ENCODE data around the gene SUCLG2. TPM values are rescaled to one million over a fixed set of nuclear protein-coding genes. Genes with fewer than 3 reads are reported as not detected.
A peak's percentile ranks its signal among the peaks of the same experiment; 100 is the strongest.

SUCLG2 gene
- total RNA-seq, 5 donors from 2014 or later (not counting 1 experiment from before 2014, with no cell fraction given) = 45.6 to 65.9 (median 49.5) TPM

DNA sequence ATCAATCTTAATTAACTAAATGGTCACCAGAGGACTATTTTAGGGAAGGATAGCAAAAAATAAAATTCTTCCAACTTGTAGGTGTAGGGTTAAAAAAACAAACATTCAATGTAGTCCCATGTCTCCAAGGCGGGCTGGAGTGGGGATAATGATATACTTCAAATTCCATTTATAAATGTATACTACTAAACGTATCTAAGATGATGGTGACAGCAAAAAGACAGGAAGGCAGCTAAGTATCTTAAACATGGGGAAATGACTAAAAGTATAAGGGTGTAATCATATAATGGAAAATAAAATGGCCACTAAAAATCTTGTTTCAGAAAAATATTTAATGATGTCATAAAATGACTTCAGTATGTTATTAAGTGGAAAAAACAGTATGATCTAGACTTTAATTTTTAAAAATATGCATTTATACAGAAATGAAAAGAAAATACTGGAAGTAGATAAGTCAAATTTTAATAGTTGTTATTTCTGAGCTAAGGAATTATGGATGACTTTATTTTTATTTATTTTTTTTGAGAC is 181.7 kb downstream of the SUCLG2 start:
- peaks cover 0 to 9% of the 10 kb centered on the region in 2 donors for H3K36me3 ChIP-seq (ENCODE audit: control insufficient read depth in 2 of 2, extremely low read depth in 1 of 2, insufficient read depth in 1 of 2, low read length in 1 of 2)
- DNase-seq (no peak), ATAC-seq (replicated peaks in 1 of 4) (no peak)
- Mint-ChIP-seq H3K4me3 (no peak overlapping the region), H3K27me3 (no peaks in the 10 kb centered on the region), H3K27ac (no peak overlapping the region), H3K4me1 (peaks cover 0 to 7% (median 0%) of the 10 kb centered on the region in 3 donors), H3K36me3 (peaks cover 65% of the 10 kb centered on the region), H3K9me3 (no peaks in the 10 kb centered on the region)
- WGBS (ENCODE audit: insufficient coverage) = no CpG with 5 or more reads among the region's 2 CpGs
- H3K27ac ChIP-seq (ENCODE audit: low read length) = no peak overlapping the region
- no peak overlapping the region for H3K4me3 ChIP-seq (ENCODE audit: control insufficient read depth in 1 of 2, extremely low read depth in 1 of 2, low read length in 1 of 2)
- ChIA-PET CTCF (interaction anchor here in 1 of 2 donors (0.6 kb wide), 1 partner anchor 543 kb away, joined by 5 read pairs; no protein-coding TSS in a partner anchor), POLR2A (no interaction called here)
- no peaks in the 10 kb centered on the region for H3K9me3 ChIP-seq
- H3K27me3 ChIP-seq (replicated peaks in 1 of 2; ENCODE audit: control insufficient read depth in 2 of 2, extremely low read depth in 1 of 2, insufficient read depth in 2 of 2, low read length in 1 of 2) = no peaks in the 10 kb centered on the region
- no peaks in the 10 kb centered on the region for H3K4me1 ChIP-seq (ENCODE audit: control insufficient read depth in 1 of 2, extremely low read depth in 1 of 2, insufficient read depth in 2 of 2, low read length in 2 of 2)

DNA sequence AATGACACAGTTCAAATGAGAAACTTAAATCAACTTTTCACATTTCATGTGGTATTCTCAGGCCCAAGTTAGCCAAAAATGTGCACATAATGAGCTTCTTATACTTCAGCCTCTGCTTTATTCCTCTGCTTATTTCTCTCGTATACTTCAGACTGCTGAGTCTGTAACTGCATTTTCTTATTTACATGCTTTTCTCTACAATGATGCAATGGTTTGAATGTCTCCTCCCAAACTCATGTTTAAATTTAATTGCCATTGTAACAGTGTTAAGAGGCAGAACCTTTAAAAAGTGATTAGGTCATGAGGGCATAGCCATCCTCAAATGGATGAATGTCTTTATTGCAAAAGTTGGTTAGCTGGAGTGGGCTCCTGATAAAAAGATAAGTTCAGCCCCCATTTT is 184.2 kb downstream of the SUCLG2 start:
- DNase-seq = no peak

GRCh38 chr3:67468511-67468910 is 185.9 kb downstream of the SUCLG2 start:
- no peaks in the 10 kb centered on the region for H3K27me3 ChIP-seq (replicated peaks in 1 of 2; ENCODE audit: control insufficient read depth in 2 of 2, extremely low read depth in 1 of 2, insufficient read depth in 2 of 2, low read length in 1 of 2)
- no peak overlapping the region for H3K27ac Mint-ChIP-seq

More for the DNA sequence above, 184.2 kb downstream of the SUCLG2 start:
- ChIA-PET POLR2A (no interaction called here), CTCF (no interaction called here)
- Histone ChIP-seq H3K27ac (ENCODE audit: low read length) (no peak overlapping the region), H3K27me3 (replicated peaks in 1 of 2; ENCODE audit: control insufficient read depth in 2 of 2, extremely low read depth in 1 of 2, insufficient read depth in 2 of 2, low read length in 1 of 2) (no peaks in the 10 kb centered on the region), H3K36me3 (ENCODE audit: control insufficient read depth in 2 of 2, extremely low read depth in 1 of 2, insufficient read depth in 1 of 2, low read length in 1 of 2) (peaks cover 4 to 11% of the 10 kb centered on the region in 2 donors), H3K4me1 (ENCODE audit: control insufficient read depth in 1 of 2, extremely low read depth in 1 of 2, insufficient read depth in 2 of 2, low read length in 2 of 2) (no peaks in the 10 kb centered on the region), H3K4me3 (ENCODE audit: control insufficient read depth in 1 of 2, extremely low read depth in 1 of 2, low read length in 1 of 2) (no peak overlapping the region), H3K9me3 (no peaks in the 10 kb centered on the region)
- H3K27ac Mint-ChIP-seq = no peak overlapping the region
- peaks cover 0 to 13% (median 0%) of the 10 kb centered on the region in 3 donors for H3K4me1 Mint-ChIP-seq
- no peak overlapping the region for H3K4me3 Mint-ChIP-seq
- H3K27me3 Mint-ChIP-seq = no peaks in the 10 kb centered on the region
- ATAC-seq (replicated peaks in 1 of 4) = no peak
- H3K9me3 Mint-ChIP-seq = no peaks in the 10 kb centered on the region
- H3K36me3 Mint-ChIP-seq = peaks cover 61% of the 10 kb centered on the region
- WGBS (ENCODE audit: insufficient coverage) = no CpG with 5 or more reads among the region's 1 CpG

DNA sequence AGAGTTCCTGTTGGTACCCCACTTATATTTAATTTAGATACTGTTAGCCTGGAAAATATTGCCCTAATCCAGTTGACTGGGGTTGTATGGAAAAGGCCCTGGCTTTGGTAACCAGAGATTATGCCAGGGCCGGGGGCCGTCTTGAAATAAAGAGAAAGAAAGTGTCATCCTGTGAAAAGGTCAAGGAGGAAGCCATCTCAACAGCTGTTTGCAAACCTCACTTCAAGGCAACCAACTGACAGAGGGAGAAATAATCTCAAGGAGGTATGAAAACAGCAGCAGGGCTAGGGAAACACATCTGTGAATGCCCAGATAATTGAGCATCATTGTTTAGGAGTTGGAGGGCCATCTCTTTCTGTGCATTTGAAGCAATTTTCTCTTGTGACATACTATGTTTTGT is 190.8 kb downstream of the SUCLG2 start:
- ChIA-PET POLR2A (no interaction called here), CTCF (no interaction called here)
- DNase-seq (no peak), ATAC-seq (replicated peaks in 1 of 4) (no peak)
- no peak overlapping the region for H3K4me3 ChIP-seq (ENCODE audit: control insufficient read depth in 1 of 2, extremely low read depth in 1 of 2, low read length in 1 of 2)
- H3K36me3 ChIP-seq (ENCODE audit: control insufficient read depth in 2 of 2, extremely low read depth in 1 of 2, insufficient read depth in 1 of 2, low read length in 1 of 2) = peaks cover 4 to 6% of the 10 kb centered on the region in 2 donors
- H3K9me3 ChIP-seq = no peaks in the 10 kb centered on the region
- H3K27ac ChIP-seq (ENCODE audit: low read length) = no peak overlapping the region
- no peaks in the 10 kb centered on the region for H3K9me3 Mint-ChIP-seq
- H3K27me3 ChIP-seq (replicated peaks in 1 of 2; ENCODE audit: control insufficient read depth in 2 of 2, extremely low read depth in 1 of 2, insufficient read depth in 2 of 2, low read length in 1 of 2) = no peaks in the 10 kb centered on the region
- peaks cover 70% of the 10 kb centered on the region for H3K36me3 Mint-ChIP-seq
- whole genome bisulfite sequencing (ENCODE audit: insufficient coverage) = no CpG with 5 or more reads among the region's 2 CpGs
- peak overlapping the region in 1 of 2 donors; percentile 32 for H3K27ac Mint-ChIP-seq
- no peaks in the 10 kb centered on the region for H3K4me1 ChIP-seq (ENCODE audit: control insufficient read depth in 1 of 2, extremely low read depth in 1 of 2, insufficient read depth in 2 of 2, low read length in 2 of 2)
- H3K4me1 Mint-ChIP-seq = peaks cover 3 to 11% (median 6%) of the 10 kb centered on the region in 3 donors
- H3K27me3 Mint-ChIP-seq = no peaks in the 10 kb centered on the region
- H3K4me3 Mint-ChIP-seq = no peak overlapping the region

More at GRCh38 chr3:67468511-67468910, 185.9 kb downstream of the SUCLG2 start:
- ChIA-PET CTCF (no interaction called here), POLR2A (no interaction called here)
- peaks cover 62% of the 10 kb centered on the region for H3K36me3 Mint-ChIP-seq
- H3K4me1 Mint-ChIP-seq = peaks cover 0 to 13% (median 2%) of the 10 kb centered on the region in 3 donors
- H3K9me3 ChIP-seq = no peaks in the 10 kb centered on the region
- no peaks in the 10 kb centered on the region for H3K27me3 Mint-ChIP-seq
- no CpG with 5 or more reads among the region's 4 CpGs for WGBS (ENCODE audit: insufficient coverage)
- ATAC-seq (replicated peaks in 1 of 4) (no peak), DNase-seq (no peak)
- no peak overlapping the region for H3K27ac ChIP-seq (ENCODE audit: low read length)
- no peak overlapping the region for H3K4me3 ChIP-seq (ENCODE audit: control insufficient read depth in 1 of 2, extremely low read depth in 1 of 2, low read length in 1 of 2)
- H3K9me3 Mint-ChIP-seq = no peaks in the 10 kb centered on the region
- H3K4me3 Mint-ChIP-seq = no peak overlapping the region
- H3K36me3 ChIP-seq (ENCODE audit: control insufficient read depth in 2 of 2, extremely low read depth in 1 of 2, insufficient read depth in 1 of 2, low read length in 1 of 2) = peaks cover 4 to 9% of the 10 kb centered on the region in 2 donors
- H3K4me1 ChIP-seq (ENCODE audit: control insufficient read depth in 1 of 2, extremely low read depth in 1 of 2, insufficient read depth in 2 of 2, low read length in 2 of 2) = no peaks in the 10 kb centered on the region

- Histone ChIP-seq H3K9me3 (no peaks in the 10 kb centered on the region), H3K27ac (ENCODE audit: low read length) (no peak overlapping the region), H3K4me3 (ENCODE audit: control insufficient read depth in 1 of 2, extremely low read depth in 1 of 2, low read length in 1 of 2) (no peak overlapping the region), H3K36me3 (ENCODE audit: control insufficient read depth in 2 of 2, extremely low read depth in 1 of 2, insufficient read depth in 1 of 2, low read length in 1 of 2) (peaks cover 4 to 6% of the 10 kb centered on the region in 2 donors), H3K27me3 (replicated peaks in 1 of 2; ENCODE audit: control insufficient read depth in 2 of 2, extremely low read depth in 1 of 2, insufficient read depth in 2 of 2, low read length in 1 of 2) (no peaks in the 10 kb centered on the region), H3K4me1 (ENCODE audit: control insufficient read depth in 1 of 2, extremely low read depth in 1 of 2, insufficient read depth in 2 of 2, low read length in 2 of 2) (no peaks in the 10 kb centered on the region)
- peak overlapping the region in 1 of 2 donors; percentile 46 for H3K27ac Mint-ChIP-seq
- ChIA-PET POLR2A (no interaction called here), CTCF (no interaction called here)
- peaks cover 64% of the 10 kb centered on the region for H3K36me3 Mint-ChIP-seq
- no peak overlapping the region for H3K4me3 Mint-ChIP-seq
- WGBS (ENCODE audit: insufficient coverage) = 100% methylated on average over 2 of the region's 5 CpGs
- H3K27me3 Mint-ChIP-seq = no peaks in the 10 kb centered on the region
- DNase-seq = no peak
- H3K9me3 Mint-ChIP-seq = no peaks in the 10 kb centered on the region
- peaks cover 5 to 16% (median 12%) of the 10 kb centered on the region in 3 donors for H3K4me1 Mint-ChIP-seq
- ATAC-seq (replicated peaks in 1 of 4) = no peak
Measured at GRCh38 chr3:67462187-67462586, 192.2 kb downstream of the SUCLG2 start.

- Histone ChIP-seq H3K36me3 (ENCODE audit: control insufficient read depth in 2 of 2, extremely low read depth in 1 of 2, insufficient read depth in 1 of 2, low read length in 1 of 2) (peaks cover 4 to 5% of the 10 kb centered on the region in 2 donors), H3K27me3 (replicated peaks in 1 of 2; ENCODE audit: control insufficient read depth in 2 of 2, extremely low read depth in 1 of 2, insufficient read depth in 2 of 2, low read length in 1 of 2) (no peaks in the 10 kb centered on the region), H3K9me3 (no peaks in the 10 kb centered on the region), H3K4me3 (ENCODE audit: control insufficient read depth in 1 of 2, extremely low read depth in 1 of 2, low read length in 1 of 2) (no peak overlapping the region), H3K27ac (ENCODE audit: low read length) (no peak overlapping the region), H3K4me1 (ENCODE audit: control insufficient read depth in 1 of 2, extremely low read depth in 1 of 2, insufficient read depth in 2 of 2, low read length in 2 of 2) (no peaks in the 10 kb centered on the region)
- ChIA-PET CTCF (no interaction called here), POLR2A (interaction anchor here in 1 of 2 donors (0.6 kb wide), 1 partner anchor 909 kb away, joined by 12 read pairs; no protein-coding TSS in a partner anchor)
- WGBS (ENCODE audit: insufficient coverage) = 90% methylated on average over 2 of the region's 3 CpGs
- Mint-ChIP-seq H3K4me3 (no peak overlapping the region), H3K27ac (no peak overlapping the region), H3K9me3 (no peaks in the 10 kb centered on the region), H3K4me1 (peaks cover 5 to 16% (median 12%) of the 10 kb centered on the region in 3 donors), H3K36me3 (peaks cover 61% of the 10 kb centered on the region), H3K27me3 (no peaks in the 10 kb centered on the region)
- ATAC-seq (replicated peaks in 1 of 4) (no peak), DNase-seq (no peak)
Measured at GRCh38 chr3:67461667-67462142, 192.7 kb downstream of the SUCLG2 start.
